GM12878 (cell line): Measurements from ENCODE around the gene APCDD1. TPM values are rescaled to one million over a fixed set of nuclear protein-coding genes. Genes with fewer than 3 reads are reported as not detected.

Experiments
- ATAC-seq: fragments of 200-7000 bp; cut with Tn5 transposase; 3 replicates; pipeline ENCODE4 v1.9.1; 2020; ENCODE audit warnings: mild to moderate bottlenecking, moderate library complexity
- BruUV-seq: library from RNA; stranded (reverse); fragments of 400-500 nt; replicated peaks from 2 replicates; lab custom pipeline; 2021; lab: Mats Ljungman, UMichigan
- CTCF ChIA-PET: fragments of 300-600 bp; sonication (Branson Sonifier 250); formaldehyde crosslinking; extraction: SDS; loops from one replicate; lab custom pipeline; 2021; ENCODE audit warnings: inconsistent platforms; lab: Yijun Ruan, JAX
- POLR2A ChIA-PET: fragments of 350-600 bp; formaldehyde crosslinking; extraction: SDS; loops from one replicate; lab custom pipeline; 2021; ENCODE audit warnings: inconsistent platforms; lab: Charles Lee
- RAD21 ChIA-PET: fragments of 300-600 bp; sonication (Branson Sonifier 250); formaldehyde crosslinking; loops from one replicate; lab custom pipeline; 2023; ENCODE audit warnings: antibody characterized with exemption; ENCODE audit not compliant: unreplicated experiment; lab: Charles Lee
- SMC1A ChIA-PET: fragments of 300-600 bp; sonication (Branson Sonifier 250); formaldehyde crosslinking; loops from one replicate; lab custom pipeline; 2023; ENCODE audit not compliant: unreplicated experiment, uncharacterized antibody; lab: Charles Lee
- DNase-seq: peaks from one replicate; pipeline ENCODE4 v3.0.0-alpha.2; 2011; ENCODE audit warnings: low read depth, low spot score
- FAIRE-seq: peaks from 3 replicates; lab custom pipeline; 2011; peaks lifted over from hg19 to GRCh38; lab: Jason Lieb, UNC
- H2AFZ ChIP-seq: 2 replicates; pipeline ENCODE4 v1.6.0; 2011; ENCODE audit warnings: low read depth, low read length, control low read depth; ENCODE audit not compliant: control insufficient read depth
- H3K27ac ChIP-seq: 2 replicates; pipeline ENCODE4 v1.5.1; 2011; ENCODE audit warnings: control low read depth; ENCODE audit not compliant: control insufficient read depth, insufficient read depth
- H3K27me3 ChIP-seq, 2 experiments: replicated peaks in 1 of 2; 2 replicates each; pipeline versions ENCODE4 v1.6.0 to v1.6.1; 2011; ENCODE audit warnings: low read length in 1 of 2; ENCODE audit not compliant: control insufficient read depth in 2 of 2, insufficient read depth in 2 of 2
- H3K36me3 ChIP-seq, 2 experiments: 2 replicates each; pipeline ENCODE4 v1.5.1; 2011; ENCODE audit warnings: low read length in 1 of 2; ENCODE audit not compliant: control insufficient read depth in 2 of 2, insufficient read depth in 2 of 2
- H3K4me1 ChIP-seq: 2 replicates; pipeline ENCODE4 v1.6.1; 2011; ENCODE audit warnings: mild to moderate bottlenecking, low read length, moderate library complexity, mixed read lengths; ENCODE audit not compliant: control insufficient read depth, insufficient read depth
- H3K4me2 ChIP-seq: 2 replicates; pipeline ENCODE4 v1.6.0; 2011; ENCODE audit warnings: control low read depth; ENCODE audit not compliant: control insufficient read depth, insufficient read depth
- H3K4me3 ChIP-seq: fragments of 200-600 bp; sonication (generic); 2 replicates; pipeline ENCODE4 v1.5.1; 2016
- H3K79me2 ChIP-seq: 2 replicates; pipeline ENCODE4 v1.6.0; 2011; ENCODE audit warnings: low read length; ENCODE audit not compliant: control insufficient read depth, insufficient read depth
- H3K9ac ChIP-seq: 2 replicates; pipeline ENCODE4 v1.8.0; 2011; ENCODE audit warnings: low read length, control low read depth, mixed read lengths; ENCODE audit not compliant: control insufficient read depth, insufficient read depth
- H3K9me3 ChIP-seq: replicated peaks from 3 replicates; pipeline ENCODE4 v1.5.1; 2011; ENCODE audit warnings: mild to moderate bottlenecking, low read length; ENCODE audit not compliant: control insufficient read depth, insufficient read depth
- H4K20me1 ChIP-seq: 2 replicates; pipeline ENCODE4 v1.6.0; 2011; ENCODE audit not compliant: control insufficient read depth, insufficient read depth
- CBFB ChIP-seq: IDR thresholded peaks from 2 replicates; pipeline ENCODE4 v1.6.1; 2016; ENCODE audit warnings: antibody characterized with exemption, low read depth
- HDAC2 ChIP-seq: fragments of 200-600 bp; sonication (generic); IDR thresholded peaks from 2 replicates; pipeline ENCODE4 v1.6.1; 2017
- HDGF ChIP-seq: fragments of 450-650 bp; IDR thresholded peaks from 2 replicates; pipeline ENCODE4 v1.6.1; 2016; ENCODE audit warnings: antibody characterized with exemption
- JUNB ChIP-seq: IDR thresholded peaks from 2 replicates; pipeline ENCODE4 v1.6.1; 2016; ENCODE audit warnings: antibody characterized with exemption, mild to moderate bottlenecking
- KAT2A ChIP-seq: conservative IDR thresholded peaks from 2 replicates; pipeline ENCODE4 v1.6.1; 2011; ENCODE audit warnings: low read depth, low read length; ENCODE audit not compliant: control insufficient read depth
- MYC ChIP-seq: IDR thresholded peaks from 2 replicates; pipeline ENCODE4 v1.6.1; 2011; ENCODE audit warnings: mild to moderate bottlenecking, low read length, moderate library complexity, inconsistent platforms; ENCODE audit not compliant: insufficient read depth, insufficient replicate concordance, insufficient read length, severe bottlenecking
- NRF1 ChIP-seq: conservative IDR thresholded peaks from 2 replicates; pipeline ENCODE4 v1.6.1; 2011; ENCODE audit warnings: mild to moderate bottlenecking, low read depth, low read length, improper control_type of control experiment
- RUNX3 ChIP-seq: IDR thresholded peaks from 2 replicates; pipeline ENCODE4 v1.6.1; 2012; ENCODE audit warnings: low read length, inconsistent platforms
- SMARCA5 ChIP-seq: fragments of 450-650 bp; IDR thresholded peaks from 2 replicates; pipeline ENCODE4 v1.6.1; 2017; ENCODE audit warnings: mild to moderate bottlenecking
- SP1 ChIP-seq: IDR thresholded peaks from one replicate; pipeline ENCODE4 v1.6.1; 2011; ENCODE audit warnings: low read depth, low read length
- SREBF2 ChIP-seq: IDR thresholded peaks from 2 replicates; pipeline ENCODE4 v1.6.1; 2012; ENCODE audit warnings: mild to moderate bottlenecking, low read length
- STAT3 ChIP-seq: IDR thresholded peaks from 2 replicates; pipeline ENCODE4 v1.6.1; 2011; ENCODE audit warnings: low read depth, low read length, improper control_type of control experiment
- YBX1 ChIP-seq: fragments of 450-650 bp; IDR thresholded peaks from 2 replicates; pipeline ENCODE4 v1.6.1; 2016; ENCODE audit warnings: antibody characterized with exemption
- YY1 ChIP-seq: IDR thresholded peaks from 2 replicates; pipeline ENCODE4 v1.6.1; 2011; ENCODE audit warnings: low read depth, mild to moderate bottlenecking, low read length
- ZZZ3 ChIP-seq: IDR thresholded peaks from 2 replicates; pipeline ENCODE4 v1.6.1; 2011; ENCODE audit warnings: low read depth; ENCODE audit not compliant: control insufficient read depth, insufficient read length
- WGBS: methylation state at CpG from one replicate; pipeline ENCODE4 v1.1.6; 2016; ENCODE audit warnings: low lambda C conversion rate; ENCODE audit not compliant: insufficient replicate concordance, insufficient coverage; ENCODE audit errors: missing lambda C conversion rate; 5-methylcytosine and 5-hydroxymethylcytosine counted together
- in situ Hi-C: fragments of 300-500 bp; cut with MboI; formaldehyde crosslinking; loops from 9 replicates; pipeline ENCODE4 v1.14.3; 2018; ENCODE audit warnings: mixed read lengths
- intact Hi-C: fragments of 100-400 bp; cut with micrococcal nuclease; formaldehyde crosslinking; loops from one replicate; pipeline ENCODE4 v1.14.2; 2022; ENCODE audit not compliant: unreplicated experiment
- polyA plus RNA-seq, 11 experiments: library from polyadenylated mRNA; depleted of rRNA in 4 of 11; unstranded in 6 of 11; stranded (reverse) in 5 of 11; fragments of >200 nt; fragmentation: Nextera tagmentation in 4 of 11; fragmentation: Illumina TruSeq in 1 of 11; extraction: Ambion mirVana in 4 of 11; extraction: Trizol in 1 of 11; gene quantifications; 1 replicate in 1 of 11; 2 replicates in 10 of 11; pipeline versions ENCODE4 v1.2.1 to v1.2.3, GENCODE V29; 2011 to 2016; ENCODE audit warnings: inconsistent platforms in 2 of 11, missing spikeins in 2 of 11, low read depth in 1 of 11
- total RNA-seq, 4 experiments: library from RNA; depleted of rRNA in 3 of 4; stranded (reverse); fragments of >200 nt in 3 of 4; fragmentation: Illumina TruSeq in 1 of 4; extraction: Trizol in 1 of 4; gene quantifications; 2 replicates each; pipeline versions ENCODE4 v1.2.1 to v1.2.3, GENCODE V29; 2013 to 2021
- TF ChIP-seq, protein P1 (sequence below): IDR thresholded peaks from 2 replicates; pipeline ENCODE4 v1.6.1; 2011; ENCODE audit warnings: mild to moderate bottlenecking, low read depth, low read length, moderate library complexity; ENCODE audit not compliant: insufficient replicate concordance
- TF ChIP-seq, protein P2 (sequence below): fragments of 450-650 bp; formaldehyde crosslinking; IDR thresholded peaks from 2 replicates; pipeline ENCODE4 v1.4.0; 2022; ENCODE audit warnings: mild to moderate bottlenecking, moderate library complexity
- TF ChIP-seq, protein P3 (sequence below): IDR thresholded peaks from 2 replicates; pipeline ENCODE4 v1.6.1; 2012; ENCODE audit warnings: improper control_type of control experiment, low read depth, low read length; ENCODE audit not compliant: insufficient replicate concordance

Gene APCDD1
- total and polyA plus RNA-seq, 10 of the 15 experiments (the other 5 are each of a cell fraction or from before 2014, with no cell fraction given): not detected

DNA sequence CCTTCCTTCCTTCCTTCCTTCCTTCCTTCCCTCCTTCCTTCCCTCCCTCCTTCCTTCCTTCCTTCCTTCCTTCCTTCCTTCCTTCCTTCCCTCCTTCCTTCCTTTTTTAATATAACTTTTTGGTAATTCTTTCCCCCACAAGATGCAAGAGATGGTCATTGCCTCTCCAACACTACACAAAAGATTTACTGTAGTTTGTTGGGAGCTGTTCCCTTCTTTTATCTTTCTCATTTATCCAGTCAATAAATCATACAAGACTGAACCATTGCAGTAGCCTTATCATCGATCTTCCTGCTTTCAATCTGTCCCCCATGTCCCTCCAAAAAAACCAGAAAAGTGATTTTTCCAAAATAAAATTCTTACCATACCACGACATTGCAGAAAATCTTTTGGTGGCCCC, 8.2 kb downstream of the APCDD1 start:
- ChIA-PET RAD21 (no interaction called here), POLR2A (no interaction called here), CTCF (no interaction called here)
- Histone ChIP-seq H3K36me3 (no peaks in the 10 kb centered on the region), H3K9me3 (no peaks in the 10 kb centered on the region; the same call in 2 of the 3 replicates), H4K20me1 (no peaks in the 10 kb centered on the region)
- no peak for FAIRE-seq
- in situ Hi-C loops: no loop called here
- no peak for DNase-seq
- TF ChIP-seq SREBF2 (no peak), SMARCA5 (no peak), YY1 (no peak), NRF1 (no peak), HDGF (no peak), STAT3 (no peak), JUNB (no peak), MYC (no peak), ZZZ3 (no peak), KAT2A (no peak), SP1 (no peak), RUNX3 (no peak), HDAC2 (no peak), YBX1 (no peak), CBFB (no peak)
- TF ChIP-seq, protein P1, sequence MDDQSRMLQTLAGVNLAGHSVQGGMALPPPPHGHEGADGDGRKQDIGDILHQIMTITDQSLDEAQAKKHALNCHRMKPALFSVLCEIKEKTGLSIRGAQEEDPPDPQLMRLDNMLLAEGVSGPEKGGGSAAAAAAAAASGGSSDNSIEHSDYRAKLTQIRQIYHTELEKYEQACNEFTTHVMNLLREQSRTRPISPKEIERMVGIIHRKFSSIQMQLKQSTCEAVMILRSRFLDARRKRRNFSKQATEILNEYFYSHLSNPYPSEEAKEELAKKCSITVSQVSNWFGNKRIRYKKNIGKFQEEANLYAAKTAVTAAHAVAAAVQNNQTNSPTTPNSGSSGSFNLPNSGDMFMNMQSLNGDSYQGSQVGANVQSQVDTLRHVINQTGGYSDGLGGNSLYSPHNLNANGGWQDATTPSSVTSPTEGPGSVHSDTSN: no peak
- TF ChIP-seq, protein P2, sequence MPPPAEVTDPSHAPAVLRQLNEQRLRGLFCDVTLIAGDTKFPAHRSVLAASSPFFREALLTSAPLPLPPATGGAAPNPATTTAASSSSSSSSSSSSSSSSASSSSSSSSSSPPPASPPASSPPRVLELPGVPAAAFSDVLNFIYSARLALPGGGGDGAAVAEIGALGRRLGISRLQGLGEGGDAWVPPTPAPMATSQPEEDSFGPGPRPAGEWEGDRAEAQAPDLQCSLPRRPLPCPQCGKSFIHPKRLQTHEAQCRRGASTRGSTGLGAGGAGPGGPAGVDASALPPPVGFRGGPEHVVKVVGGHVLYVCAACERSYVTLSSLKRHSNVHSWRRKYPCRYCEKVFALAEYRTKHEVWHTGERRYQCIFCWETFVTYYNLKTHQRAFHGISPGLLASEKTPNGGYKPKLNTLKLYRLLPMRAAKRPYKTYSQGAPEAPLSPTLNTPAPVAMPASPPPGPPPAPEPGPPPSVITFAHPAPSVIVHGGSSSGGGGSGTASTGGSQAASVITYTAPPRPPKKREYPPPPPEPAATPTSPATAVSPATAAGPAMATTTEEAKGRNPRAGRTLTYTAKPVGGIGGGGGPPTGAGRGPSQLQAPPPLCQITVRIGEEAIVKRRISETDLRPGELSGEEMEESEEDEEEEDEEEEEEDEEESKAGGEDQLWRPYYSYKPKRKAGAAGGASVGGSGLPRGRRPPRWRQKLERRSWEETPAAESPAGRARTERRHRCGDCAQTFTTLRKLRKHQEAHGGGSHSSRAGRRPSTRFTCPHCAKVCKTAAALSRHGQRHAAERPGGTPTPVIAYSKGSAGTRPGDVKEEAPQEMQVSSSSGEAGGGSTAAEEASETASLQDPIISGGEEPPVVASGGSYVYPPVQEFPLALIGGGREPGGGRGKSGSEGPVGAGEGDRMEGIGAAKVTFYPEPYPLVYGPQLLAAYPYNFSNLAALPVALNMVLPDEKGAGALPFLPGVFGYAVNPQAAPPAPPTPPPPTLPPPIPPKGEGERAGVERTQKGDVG: no peak
- TF ChIP-seq, protein P3, sequence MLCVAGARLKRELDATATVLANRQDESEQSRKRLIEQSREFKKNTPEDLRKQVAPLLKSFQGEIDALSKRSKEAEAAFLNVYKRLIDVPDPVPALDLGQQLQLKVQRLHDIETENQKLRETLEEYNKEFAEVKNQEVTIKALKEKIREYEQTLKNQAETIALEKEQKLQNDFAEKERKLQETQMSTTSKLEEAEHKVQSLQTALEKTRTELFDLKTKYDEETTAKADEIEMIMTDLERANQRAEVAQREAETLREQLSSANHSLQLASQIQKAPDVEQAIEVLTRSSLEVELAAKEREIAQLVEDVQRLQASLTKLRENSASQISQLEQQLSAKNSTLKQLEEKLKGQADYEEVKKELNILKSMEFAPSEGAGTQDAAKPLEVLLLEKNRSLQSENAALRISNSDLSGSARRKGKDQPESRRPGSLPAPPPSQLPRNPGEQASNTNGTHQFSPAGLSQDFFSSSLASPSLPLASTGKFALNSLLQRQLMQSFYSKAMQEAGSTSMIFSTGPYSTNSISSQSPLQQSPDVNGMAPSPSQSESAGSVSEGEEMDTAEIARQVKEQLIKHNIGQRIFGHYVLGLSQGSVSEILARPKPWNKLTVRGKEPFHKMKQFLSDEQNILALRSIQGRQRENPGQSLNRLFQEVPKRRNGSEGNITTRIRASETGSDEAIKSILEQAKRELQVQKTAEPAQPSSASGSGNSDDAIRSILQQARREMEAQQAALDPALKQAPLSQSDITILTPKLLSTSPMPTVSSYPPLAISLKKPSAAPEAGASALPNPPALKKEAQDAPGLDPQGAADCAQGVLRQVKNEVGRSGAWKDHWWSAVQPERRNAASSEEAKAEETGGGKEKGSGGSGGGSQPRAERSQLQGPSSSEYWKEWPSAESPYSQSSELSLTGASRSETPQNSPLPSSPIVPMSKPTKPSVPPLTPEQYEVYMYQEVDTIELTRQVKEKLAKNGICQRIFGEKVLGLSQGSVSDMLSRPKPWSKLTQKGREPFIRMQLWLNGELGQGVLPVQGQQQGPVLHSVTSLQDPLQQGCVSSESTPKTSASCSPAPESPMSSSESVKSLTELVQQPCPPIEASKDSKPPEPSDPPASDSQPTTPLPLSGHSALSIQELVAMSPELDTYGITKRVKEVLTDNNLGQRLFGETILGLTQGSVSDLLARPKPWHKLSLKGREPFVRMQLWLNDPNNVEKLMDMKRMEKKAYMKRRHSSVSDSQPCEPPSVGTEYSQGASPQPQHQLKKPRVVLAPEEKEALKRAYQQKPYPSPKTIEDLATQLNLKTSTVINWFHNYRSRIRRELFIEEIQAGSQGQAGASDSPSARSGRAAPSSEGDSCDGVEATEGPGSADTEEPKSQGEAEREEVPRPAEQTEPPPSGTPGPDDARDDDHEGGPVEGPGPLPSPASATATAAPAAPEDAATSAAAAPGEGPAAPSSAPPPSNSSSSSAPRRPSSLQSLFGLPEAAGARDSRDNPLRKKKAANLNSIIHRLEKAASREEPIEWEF: no peak
- TF ChIP-seq, all 136 proteins: peak for 0
- H3K4me3 ChIP-seq: no peak overlapping the region
- no peak overlapping the region for H3K4me2 ChIP-seq
- H2AFZ ChIP-seq: no peak overlapping the region
- H3K4me1 ChIP-seq: no peaks in the 10 kb centered on the region
- peaks cover 0 to 10% of the 10 kb centered on the region in 2 experiments; a peak in 2 of 4 replicates for H3K27me3 ChIP-seq
- intact Hi-C loops: loop anchor here (10.0 kb wide), 1 partner anchor 812 kb away; no protein-coding TSS in a partner anchor
- H3K27ac ChIP-seq: no peak overlapping the region
- SMC1A ChIA-PET: interaction anchor here (0.7 kb wide), 1 partner anchor 32 kb away, joined by 3 read pairs; no protein-coding TSS in a partner anchor
- no peak overlapping the region for H3K9ac ChIP-seq
- 36% methylated on average over 2 of the region's 2 CpGs for WGBS
- no peaks in the 10 kb centered on the region for H3K79me2 ChIP-seq
- no TSS peak for BruUV-seq
- no peak for ATAC-seq
